ENCODE data around the gene PDSS2. TPM values are rescaled to one million over a fixed set of nuclear protein-coding genes. Genes with fewer than 3 reads are reported as not detected.
A peak's percentile ranks its signal among the peaks of the same experiment; 100 is the strongest.

Gene PDSS2
- total RNA-seq, 3 donors from 2014 or later (not counting 1 experiment from before 2014, with no cell fraction given): 11.2 to 15.5 (median 14.2) TPM

DNA sequence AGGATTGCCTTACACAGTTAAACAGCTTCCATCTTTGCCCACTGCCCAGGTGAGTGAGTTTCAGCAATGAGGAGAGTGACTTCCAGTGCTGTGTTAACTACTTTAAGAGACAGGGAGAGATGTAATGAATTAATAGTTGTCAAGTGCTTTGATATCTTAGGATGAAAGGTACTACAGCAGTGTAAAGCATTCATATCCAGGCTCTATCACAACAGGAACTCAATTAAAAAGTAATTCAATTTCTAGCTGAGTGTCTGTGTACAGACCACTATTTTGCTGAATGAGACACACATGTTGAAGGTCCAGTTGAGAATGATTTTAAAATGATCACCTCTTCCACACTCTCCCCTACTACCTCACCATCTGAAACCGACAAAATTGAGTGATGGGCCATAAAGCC is 273.3 kb downstream of the PDSS2 start:
- Mint-ChIP-seq H3K27me3 (ENCODE audit: low read depth in 2 of 2) (no peaks in the 10 kb centered on the region), H3K9me3 (no peaks in the 10 kb centered on the region), H3K27ac (no peak overlapping the region), H3K4me3 (no peak overlapping the region), H3K4me1 (peaks cover 0 to 2% of the 10 kb centered on the region in 2 donors), H3K36me3 (no peaks in the 10 kb centered on the region)
- Histone ChIP-seq H3K4me3 (ENCODE audit: low read length) (no peak overlapping the region), H3K4me1 (ENCODE audit: control insufficient read depth, insufficient read depth, low read length) (no peaks in the 10 kb centered on the region), H3K27me3 (ENCODE audit: control insufficient read depth, insufficient read depth, low read length) (no peaks in the 10 kb centered on the region), H3K27ac (ENCODE audit: low read length) (no peak overlapping the region), H3K9me3 (ENCODE audit: control insufficient read depth, insufficient read depth, low read length) (no peaks in the 10 kb centered on the region), H3K36me3 (ENCODE audit: control insufficient read depth, insufficient read depth, low read length) (peaks cover 2% of the 10 kb centered on the region)
- no CpG with 5 or more reads among the region's 1 CpG for WGBS (ENCODE audit: insufficient coverage)
- no peak for DNase-seq
- TF ChIP-seq, protein P1, sequence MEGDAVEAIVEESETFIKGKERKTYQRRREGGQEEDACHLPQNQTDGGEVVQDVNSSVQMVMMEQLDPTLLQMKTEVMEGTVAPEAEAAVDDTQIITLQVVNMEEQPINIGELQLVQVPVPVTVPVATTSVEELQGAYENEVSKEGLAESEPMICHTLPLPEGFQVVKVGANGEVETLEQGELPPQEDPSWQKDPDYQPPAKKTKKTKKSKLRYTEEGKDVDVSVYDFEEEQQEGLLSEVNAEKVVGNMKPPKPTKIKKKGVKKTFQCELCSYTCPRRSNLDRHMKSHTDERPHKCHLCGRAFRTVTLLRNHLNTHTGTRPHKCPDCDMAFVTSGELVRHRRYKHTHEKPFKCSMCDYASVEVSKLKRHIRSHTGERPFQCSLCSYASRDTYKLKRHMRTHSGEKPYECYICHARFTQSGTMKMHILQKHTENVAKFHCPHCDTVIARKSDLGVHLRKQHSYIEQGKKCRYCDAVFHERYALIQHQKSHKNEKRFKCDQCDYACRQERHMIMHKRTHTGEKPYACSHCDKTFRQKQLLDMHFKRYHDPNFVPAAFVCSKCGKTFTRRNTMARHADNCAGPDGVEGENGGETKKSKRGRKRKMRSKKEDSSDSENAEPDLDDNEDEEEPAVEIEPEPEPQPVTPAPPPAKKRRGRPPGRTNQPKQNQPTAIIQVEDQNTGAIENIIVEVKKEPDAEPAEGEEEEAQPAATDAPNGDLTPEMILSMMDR (IDR thresholded peaks at IDR 0.05): no peak
- intact Hi-C loops (cut with micrococcal nuclease): no loop called here
- peak in 1 of 3 donors; percentile 21 for ATAC-seq

DNA sequence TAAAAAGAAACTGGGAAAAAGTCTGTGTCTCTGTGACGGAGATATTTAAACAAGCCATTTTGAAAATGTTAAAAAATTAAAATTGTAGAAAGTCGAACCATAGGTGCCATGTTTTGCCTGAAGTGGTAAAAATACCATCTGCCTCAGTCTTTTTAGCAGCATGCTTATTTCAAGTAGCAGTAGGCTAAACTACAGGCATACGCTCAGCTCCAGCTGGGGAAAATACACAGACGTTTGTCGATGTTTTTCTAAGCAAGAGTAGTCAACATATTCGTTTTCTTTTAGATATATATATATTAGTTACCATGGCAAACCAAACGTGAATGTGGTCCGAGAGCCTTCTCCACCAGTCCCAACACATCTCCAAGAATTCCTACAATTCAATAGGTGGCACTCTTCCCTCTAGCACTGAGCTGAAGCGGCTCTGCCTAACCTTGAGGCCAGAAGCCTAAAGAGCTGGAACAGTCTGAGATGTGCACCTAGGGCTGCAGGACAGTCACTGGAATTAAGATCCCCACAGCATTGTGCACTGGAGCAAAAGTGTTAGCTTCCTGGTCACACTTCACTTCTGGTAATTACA is 273.9 kb downstream of the PDSS2 start:
- intact Hi-C loops (cut with micrococcal nuclease): no loop called here
- peak in 1 of 3 donors; percentile 43 for ATAC-seq
- no peaks in the 10 kb centered on the region for H3K4me1 Mint-ChIP-seq
- 95% methylated on average over 8 of the region's 9 CpGs for WGBS (ENCODE audit: insufficient coverage)
- H3K27me3 Mint-ChIP-seq (ENCODE audit: low read depth in 2 of 2): no peaks in the 10 kb centered on the region
- H3K9me3 ChIP-seq (ENCODE audit: control insufficient read depth, insufficient read depth, low read length): no peaks in the 10 kb centered on the region
- peaks cover under 1% of the 10 kb centered on the region for H3K36me3 ChIP-seq (ENCODE audit: control insufficient read depth, insufficient read depth, low read length)
- no peak overlapping the region for H3K4me3 Mint-ChIP-seq
- no peak for DNase-seq
- H3K9me3 Mint-ChIP-seq: no peaks in the 10 kb centered on the region
- H3K4me1 ChIP-seq (ENCODE audit: control insufficient read depth, insufficient read depth, low read length): no peaks in the 10 kb centered on the region
- TF ChIP-seq, protein P1 (IDR thresholded peaks at IDR 0.05): no peak
- H3K4me3 ChIP-seq (ENCODE audit: low read length): no peak overlapping the region
- no peak overlapping the region for H3K27ac ChIP-seq (ENCODE audit: low read length)
- no peaks in the 10 kb centered on the region for H3K36me3 Mint-ChIP-seq
- H3K27ac Mint-ChIP-seq: no peak overlapping the region
- no peaks in the 10 kb centered on the region for H3K27me3 ChIP-seq (ENCODE audit: control insufficient read depth, insufficient read depth, low read length)

DNA sequence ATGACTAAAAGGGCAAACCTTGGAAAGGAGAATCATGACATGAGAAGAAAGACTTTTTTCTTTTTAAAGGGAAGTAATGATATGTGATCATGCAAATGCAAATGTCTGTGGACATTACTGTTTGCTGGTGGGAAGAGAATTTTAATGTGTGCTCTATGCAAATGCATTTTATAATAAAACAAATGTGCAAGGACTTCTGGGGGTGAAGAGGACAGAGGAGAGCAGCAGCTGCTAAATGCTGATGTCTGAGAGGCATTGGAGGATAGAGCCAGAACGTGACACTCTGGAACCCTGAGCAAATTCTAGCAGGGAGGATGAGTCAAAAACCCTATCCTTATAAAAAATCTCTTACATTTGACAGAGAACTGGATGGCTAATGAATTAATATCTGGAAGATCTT is 274.9 kb downstream of the PDSS2 start:
- DNase-seq (no peak), ATAC-seq (no peak)
- Mint-ChIP-seq H3K4me1 (no peaks in the 10 kb centered on the region), H3K27ac (no peak overlapping the region), H3K27me3 (ENCODE audit: low read depth in 2 of 2) (no peaks in the 10 kb centered on the region), H3K36me3 (no peaks in the 10 kb centered on the region), H3K4me3 (no peak overlapping the region), H3K9me3 (no peaks in the 10 kb centered on the region)
- Histone ChIP-seq H3K27ac (ENCODE audit: low read length) (no peak overlapping the region), H3K36me3 (ENCODE audit: control insufficient read depth, insufficient read depth, low read length) (no peaks in the 10 kb centered on the region), H3K4me3 (ENCODE audit: low read length) (no peak overlapping the region), H3K9me3 (ENCODE audit: control insufficient read depth, insufficient read depth, low read length) (no peaks in the 10 kb centered on the region), H3K4me1 (ENCODE audit: control insufficient read depth, insufficient read depth, low read length) (no peaks in the 10 kb centered on the region), H3K27me3 (ENCODE audit: control insufficient read depth, insufficient read depth, low read length) (no peaks in the 10 kb centered on the region)
- TF ChIP-seq, protein P1 (IDR thresholded peaks at IDR 0.05): no peak
- 100% methylated on average over 1 of the region's 1 CpG for WGBS (ENCODE audit: insufficient coverage)
- intact Hi-C loops (cut with micrococcal nuclease): no loop called here

DNA sequence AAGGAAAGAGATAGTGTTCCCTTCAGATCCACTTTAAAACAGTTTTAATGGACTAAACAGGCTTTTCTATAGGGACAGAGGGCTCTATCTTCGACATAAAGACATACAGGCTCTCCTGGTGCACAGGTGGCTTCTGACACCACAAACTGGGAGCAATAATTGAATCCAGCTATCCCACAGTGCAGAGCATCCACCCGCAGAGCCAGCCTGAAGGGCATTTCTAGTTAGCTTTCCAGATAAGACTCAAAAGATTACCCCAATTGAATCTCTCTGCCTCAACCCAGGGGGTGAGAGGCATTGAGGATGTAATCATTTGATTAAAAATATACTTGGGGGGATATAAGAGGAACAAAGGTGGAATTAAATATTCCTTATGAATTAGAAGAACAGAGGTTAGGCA is 279.3 kb downstream of the PDSS2 start:
- ATAC-seq: no peak

More for the DNA sequence above, 279.3 kb downstream of the PDSS2 start:
- Histone ChIP-seq H3K4me3 (ENCODE audit: low read length) (no peak overlapping the region), H3K27me3 (ENCODE audit: control insufficient read depth, insufficient read depth, low read length) (no peaks in the 10 kb centered on the region), H3K9me3 (ENCODE audit: control insufficient read depth, insufficient read depth, low read length) (no peaks in the 10 kb centered on the region), H3K36me3 (ENCODE audit: control insufficient read depth, insufficient read depth, low read length) (no peaks in the 10 kb centered on the region), H3K27ac (ENCODE audit: low read length) (no peak overlapping the region), H3K4me1 (ENCODE audit: control insufficient read depth, insufficient read depth, low read length) (no peaks in the 10 kb centered on the region)
- Mint-ChIP-seq H3K36me3 (no peaks in the 10 kb centered on the region), H3K9me3 (no peaks in the 10 kb centered on the region), H3K4me1 (no peaks in the 10 kb centered on the region), H3K27me3 (ENCODE audit: low read depth in 2 of 2) (no peaks in the 10 kb centered on the region), H3K27ac (no peak overlapping the region), H3K4me3 (no peak overlapping the region)
- no peak for DNase-seq
- 91% methylated on average over 2 of the region's 2 CpGs for WGBS (ENCODE audit: insufficient coverage)
- intact Hi-C loops (cut with micrococcal nuclease): no loop called here
- TF ChIP-seq, protein P1 (IDR thresholded peaks at IDR 0.05): no peak
